Measurements from ENCODE around the gene ANKMY2.

DNA sequence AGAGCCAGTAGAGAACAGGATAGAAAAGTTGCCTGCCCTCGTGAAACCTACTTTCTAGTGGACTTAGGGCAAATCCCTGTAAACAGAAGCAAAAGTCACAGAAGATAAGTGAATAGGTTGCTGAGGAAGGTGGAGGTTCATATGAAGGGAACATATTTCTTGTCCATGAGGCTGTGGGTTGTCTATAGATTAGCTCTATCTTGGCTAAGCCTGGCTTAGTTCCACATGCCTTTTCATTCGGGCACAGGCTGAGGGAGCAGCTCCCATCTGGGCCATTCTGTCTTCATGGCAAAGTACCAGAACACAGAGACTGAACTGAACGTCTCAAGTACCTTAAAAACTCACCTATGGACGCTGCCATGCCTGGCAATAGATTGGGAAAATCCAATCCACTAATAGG, 45.7 kb upstream of the ANKMY2 start:
- TF ChIP-seq, protein P1, sequence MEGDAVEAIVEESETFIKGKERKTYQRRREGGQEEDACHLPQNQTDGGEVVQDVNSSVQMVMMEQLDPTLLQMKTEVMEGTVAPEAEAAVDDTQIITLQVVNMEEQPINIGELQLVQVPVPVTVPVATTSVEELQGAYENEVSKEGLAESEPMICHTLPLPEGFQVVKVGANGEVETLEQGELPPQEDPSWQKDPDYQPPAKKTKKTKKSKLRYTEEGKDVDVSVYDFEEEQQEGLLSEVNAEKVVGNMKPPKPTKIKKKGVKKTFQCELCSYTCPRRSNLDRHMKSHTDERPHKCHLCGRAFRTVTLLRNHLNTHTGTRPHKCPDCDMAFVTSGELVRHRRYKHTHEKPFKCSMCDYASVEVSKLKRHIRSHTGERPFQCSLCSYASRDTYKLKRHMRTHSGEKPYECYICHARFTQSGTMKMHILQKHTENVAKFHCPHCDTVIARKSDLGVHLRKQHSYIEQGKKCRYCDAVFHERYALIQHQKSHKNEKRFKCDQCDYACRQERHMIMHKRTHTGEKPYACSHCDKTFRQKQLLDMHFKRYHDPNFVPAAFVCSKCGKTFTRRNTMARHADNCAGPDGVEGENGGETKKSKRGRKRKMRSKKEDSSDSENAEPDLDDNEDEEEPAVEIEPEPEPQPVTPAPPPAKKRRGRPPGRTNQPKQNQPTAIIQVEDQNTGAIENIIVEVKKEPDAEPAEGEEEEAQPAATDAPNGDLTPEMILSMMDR (IDR thresholded peaks at IDR 0.05 in 4 of 5, conservative IDR thresholded peaks at IDR 0.05 in 1 of 5): no peak
- TF ChIP-seq POLR2A (IDR thresholded peaks at IDR 0.05): no peak
